ENCODE measurements around the gene FAM50B. TPM values are rescaled to one million over a fixed set of nuclear protein-coding genes. Genes with fewer than 3 reads are reported as not detected.

Gene FAM50B
- total RNA-seq, 2 experiments from 2014 or later, result 2.7 to 2.8 TPM

GRCh38 chr6:3805448-3806123 lies 43.6 kb upstream of the FAM50B start:
- POLR2A ChIA-PET, result no interaction called here
- intact Hi-C loops (cut with DNase I, micrococcal nuclease), result no loop called here
- Mint-ChIP-seq H3K9me3 (no peaks in the 10 kb centered on the region), H3K27me3 (peaks cover 4% of the 10 kb centered on the region), H3K4me1 (ENCODE audit: low read depth) (no peaks in the 10 kb centered on the region), H3K4me3 (no peak overlapping the region), H3K36me3 (ENCODE audit: low read depth) (no peaks in the 10 kb centered on the region), H3K27ac (no peak overlapping the region)
- no peak for TF ChIP-seq CTCF (IDR thresholded peaks at IDR 0.05)
- H3K4me3 ChIP-seq (ENCODE audit: low read length), result no peak overlapping the region
- DNase-seq (no peak), ATAC-seq (ENCODE audit: poor library complexity) (no peak)
- H3K4me1 ChIP-seq (ENCODE audit: insufficient read depth, low read length), result no peaks in the 10 kb centered on the region
- no peaks in the 10 kb centered on the region for H3K36me3 ChIP-seq (ENCODE audit: insufficient read depth, low read length)
- H3K27me3 ChIP-seq (ENCODE audit: control insufficient read depth in 1 of 2, insufficient read depth in 2 of 2, low read length in 2 of 2), result no peaks in the 10 kb centered on the region
- CTCF ChIA-PET, result no interaction called here
- H3K9me3 ChIP-seq (ENCODE audit: control insufficient read depth in 1 of 2, insufficient read depth in 1 of 2, low read length in 2 of 2), result no peaks in the 10 kb centered on the region
- no peak overlapping the region for H3K27ac ChIP-seq (ENCODE audit: low read depth in 1 of 2, low read length in 2 of 2)

GRCh38 chr6:3806169-3806922 lies 42.8 kb upstream of the FAM50B start:
- ATAC-seq (ENCODE audit: poor library complexity) (no peak), DNase-seq (no peak)
- Mint-ChIP-seq H3K27me3 (peaks cover 4% of the 10 kb centered on the region), H3K9me3 (no peaks in the 10 kb centered on the region), H3K27ac (no peak overlapping the region), H3K36me3 (ENCODE audit: low read depth) (no peaks in the 10 kb centered on the region), H3K4me3 (no peak overlapping the region), H3K4me1 (ENCODE audit: low read depth) (no peaks in the 10 kb centered on the region)
- no peak for TF ChIP-seq CTCF (IDR thresholded peaks at IDR 0.05)
- Histone ChIP-seq H3K4me3 (ENCODE audit: low read length) (no peak overlapping the region), H3K27me3 (ENCODE audit: control insufficient read depth in 1 of 2, insufficient read depth in 2 of 2, low read length in 2 of 2) (no peaks in the 10 kb centered on the region), H3K36me3 (ENCODE audit: insufficient read depth, low read length) (no peaks in the 10 kb centered on the region), H3K4me1 (ENCODE audit: insufficient read depth, low read length) (no peaks in the 10 kb centered on the region), H3K27ac (ENCODE audit: low read depth in 1 of 2, low read length in 2 of 2) (no peak overlapping the region), H3K9me3 (ENCODE audit: control insufficient read depth in 1 of 2, insufficient read depth in 1 of 2, low read length in 2 of 2) (no peaks in the 10 kb centered on the region)
- ChIA-PET POLR2A (no interaction called here), CTCF (no interaction called here)
- intact Hi-C loops (cut with DNase I, micrococcal nuclease), result no loop called here

DNA sequence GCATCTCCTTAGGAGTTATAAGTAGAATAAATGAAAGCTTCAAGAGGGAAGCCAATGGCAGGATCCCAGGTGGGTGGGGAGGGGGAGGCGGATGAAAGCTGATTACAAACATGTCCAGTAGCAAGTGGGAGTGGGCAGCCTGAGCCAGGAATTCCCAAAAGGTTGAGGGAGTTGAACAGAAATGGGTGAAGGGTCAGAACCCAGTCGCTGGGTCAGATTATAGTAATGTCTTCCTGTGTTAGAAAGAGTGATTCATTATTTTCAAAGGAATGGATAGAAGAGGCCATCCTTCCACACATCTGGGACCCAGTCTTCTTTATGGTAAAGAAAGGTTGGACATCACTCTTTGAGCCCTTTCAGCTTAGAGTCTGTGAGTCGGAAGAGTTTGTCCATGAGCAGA lies 41.0 kb upstream of the FAM50B start:
- Mint-ChIP-seq H3K9me3 (no peaks in the 10 kb centered on the region), H3K36me3 (ENCODE audit: low read depth) (no peaks in the 10 kb centered on the region), H3K27ac (no peak overlapping the region), H3K27me3 (peaks cover 4% of the 10 kb centered on the region), H3K4me3 (no peak overlapping the region), H3K4me1 (ENCODE audit: low read depth) (no peaks in the 10 kb centered on the region)
- H3K27ac ChIP-seq (ENCODE audit: low read depth in 1 of 2, low read length in 2 of 2), result no peak overlapping the region
- ATAC-seq (ENCODE audit: poor library complexity) (no peak), DNase-seq (no peak)
- ChIA-PET CTCF (no interaction called here), POLR2A (no interaction called here)
- intact Hi-C loops (cut with DNase I, micrococcal nuclease), result no loop called here
- H3K9me3 ChIP-seq (ENCODE audit: control insufficient read depth in 1 of 2, insufficient read depth in 1 of 2, low read length in 2 of 2), result no peaks in the 10 kb centered on the region
- H3K27me3 ChIP-seq (ENCODE audit: control insufficient read depth in 1 of 2, insufficient read depth in 2 of 2, low read length in 2 of 2), result peaks cover 0 to 3% of the 10 kb centered on the region in 2 experiments
- H3K36me3 ChIP-seq (ENCODE audit: insufficient read depth, low read length), result no peaks in the 10 kb centered on the region
- no peak overlapping the region for H3K4me3 ChIP-seq (ENCODE audit: low read length)
- no peaks in the 10 kb centered on the region for H3K4me1 ChIP-seq (ENCODE audit: insufficient read depth, low read length)
- no peak for TF ChIP-seq CTCF (IDR thresholded peaks at IDR 0.05)
